T-helper 1 cell treated with Interleukin-12 subunit alpha and Interleukin-12 subunit beta and Interleukin-4 antibody, amounts not matched to agents 30 μg/mL and 1 μg/mL, for 36 hours (primary cell): ENCODE data around the gene SLIT3.

ENCODE experiments used
- H3K27ac Mint-ChIP-seq: one replicate; pipeline ENCODE4 v1.8.0; 2021; ENCODE audit warnings: mild to moderate bottlenecking, mixed read lengths
- H3K27me3 Mint-ChIP-seq: one replicate; pipeline ENCODE4 v1.8.0; 2021; ENCODE audit warnings: low read depth, mixed read lengths
- H3K36me3 Mint-ChIP-seq: one replicate; pipeline ENCODE4 v1.8.0; 2021; ENCODE audit warnings: low read depth, mixed read lengths
- H3K4me1 Mint-ChIP-seq: one replicate; pipeline ENCODE4 v1.8.0; 2021; ENCODE audit warnings: low read depth, mixed read lengths
- H3K4me3 Mint-ChIP-seq: one replicate; pipeline ENCODE4 v1.8.0; 2021; ENCODE audit warnings: mild to moderate bottlenecking, moderate library complexity, mixed read lengths
- H3K9me3 Mint-ChIP-seq: one replicate; pipeline ENCODE4 v1.8.0; 2021; ENCODE audit warnings: mixed read lengths

Gene SLIT3

GRCh38 chr5:168961681-168962080, 339.3 kb downstream of the SLIT3 start:
- no peaks in the 10 kb centered on the region for H3K36me3 Mint-ChIP-seq
- H3K9me3 Mint-ChIP-seq, result no peaks in the 10 kb centered on the region
- H3K4me1 Mint-ChIP-seq, result no peaks in the 10 kb centered on the region
- no peak overlapping the region for H3K27ac Mint-ChIP-seq
- no peak overlapping the region for H3K4me3 Mint-ChIP-seq
- peaks cover 11% of the 10 kb centered on the region for H3K27me3 Mint-ChIP-seq

GRCh38 chr5:168960497-168960896, 340.4 kb downstream of the SLIT3 start:
- Mint-ChIP-seq H3K9me3 (no peaks in the 10 kb centered on the region), H3K36me3 (no peaks in the 10 kb centered on the region), H3K4me1 (no peaks in the 10 kb centered on the region), H3K4me3 (no peak overlapping the region), H3K27ac (no peak overlapping the region), H3K27me3 (peaks cover 4% of the 10 kb centered on the region)

- H3K36me3 Mint-ChIP-seq, result no peaks in the 10 kb centered on the region
- H3K27ac Mint-ChIP-seq, result no peak overlapping the region
- no peaks in the 10 kb centered on the region for H3K27me3 Mint-ChIP-seq
- peaks cover 2% of the 10 kb centered on the region for H3K4me1 Mint-ChIP-seq
- H3K9me3 Mint-ChIP-seq, result no peaks in the 10 kb centered on the region
- no peak overlapping the region for H3K4me3 Mint-ChIP-seq
These were observed 347.6 kb downstream of the SLIT3 start for GRCh38 chr5:168953351-168953750.

DNA sequence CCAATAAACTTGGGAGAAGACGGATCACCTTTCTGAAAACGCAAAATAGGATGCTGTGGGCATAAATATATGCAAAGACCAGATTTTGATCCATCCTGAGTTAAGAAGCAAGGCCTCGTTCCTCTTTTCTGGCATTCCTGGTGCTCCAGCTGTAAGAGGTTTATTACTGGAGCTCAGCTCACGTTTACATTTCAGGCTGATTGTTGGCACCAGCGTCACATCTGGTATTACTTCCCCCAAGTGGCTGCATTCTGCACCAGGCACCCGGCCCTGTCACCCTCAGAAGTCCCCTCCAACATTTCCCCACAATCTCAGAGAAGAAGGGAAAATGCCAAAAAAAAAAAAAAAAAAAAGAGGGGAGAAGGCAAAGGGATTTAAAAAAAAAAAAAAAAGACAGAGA, 348.7 kb downstream of the SLIT3 start:
- Mint-ChIP-seq H3K9me3 (no peaks in the 10 kb centered on the region), H3K36me3 (no peaks in the 10 kb centered on the region), H3K4me1 (peaks cover 2% of the 10 kb centered on the region), H3K27ac (no peak overlapping the region), H3K4me3 (no peak overlapping the region), H3K27me3 (no peaks in the 10 kb centered on the region)

DNA sequence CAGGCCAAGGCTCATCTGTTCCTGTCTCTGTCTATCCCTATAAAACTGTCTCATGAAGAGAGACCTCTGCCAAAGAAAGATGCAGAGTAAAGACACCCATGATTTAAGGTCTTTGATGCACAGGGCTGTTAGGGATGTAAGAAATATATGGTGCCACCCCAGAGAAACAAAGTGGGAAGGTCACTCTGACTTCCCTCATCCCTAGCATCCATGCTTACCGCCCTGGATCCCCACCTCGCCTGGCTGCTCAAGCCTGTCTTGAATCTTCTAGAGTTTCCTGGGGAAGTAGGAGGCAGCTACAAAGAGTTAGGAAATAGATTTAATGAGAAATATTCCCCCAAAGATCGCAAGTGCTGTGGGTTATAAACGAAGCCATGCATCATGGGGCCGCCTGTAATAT, 349.2 kb downstream of the SLIT3 start:
- no peaks in the 10 kb centered on the region for H3K36me3 Mint-ChIP-seq

GRCh38 chr5:168951356-168951755, 349.6 kb downstream of the SLIT3 start:
- Mint-ChIP-seq H3K4me3 (no peak overlapping the region), H3K9me3 (no peaks in the 10 kb centered on the region), H3K4me1 (peaks cover 2% of the 10 kb centered on the region), H3K27me3 (no peaks in the 10 kb centered on the region), H3K27ac (no peak overlapping the region), H3K36me3 (no peaks in the 10 kb centered on the region)

More for the DNA sequence above, 349.2 kb downstream of the SLIT3 start:
- H3K27ac Mint-ChIP-seq, result no peak overlapping the region
- H3K4me1 Mint-ChIP-seq, result peaks cover 2% of the 10 kb centered on the region
- no peak overlapping the region for H3K4me3 Mint-ChIP-seq
- H3K27me3 Mint-ChIP-seq, result no peaks in the 10 kb centered on the region
- H3K9me3 Mint-ChIP-seq, result no peaks in the 10 kb centered on the region

DNA sequence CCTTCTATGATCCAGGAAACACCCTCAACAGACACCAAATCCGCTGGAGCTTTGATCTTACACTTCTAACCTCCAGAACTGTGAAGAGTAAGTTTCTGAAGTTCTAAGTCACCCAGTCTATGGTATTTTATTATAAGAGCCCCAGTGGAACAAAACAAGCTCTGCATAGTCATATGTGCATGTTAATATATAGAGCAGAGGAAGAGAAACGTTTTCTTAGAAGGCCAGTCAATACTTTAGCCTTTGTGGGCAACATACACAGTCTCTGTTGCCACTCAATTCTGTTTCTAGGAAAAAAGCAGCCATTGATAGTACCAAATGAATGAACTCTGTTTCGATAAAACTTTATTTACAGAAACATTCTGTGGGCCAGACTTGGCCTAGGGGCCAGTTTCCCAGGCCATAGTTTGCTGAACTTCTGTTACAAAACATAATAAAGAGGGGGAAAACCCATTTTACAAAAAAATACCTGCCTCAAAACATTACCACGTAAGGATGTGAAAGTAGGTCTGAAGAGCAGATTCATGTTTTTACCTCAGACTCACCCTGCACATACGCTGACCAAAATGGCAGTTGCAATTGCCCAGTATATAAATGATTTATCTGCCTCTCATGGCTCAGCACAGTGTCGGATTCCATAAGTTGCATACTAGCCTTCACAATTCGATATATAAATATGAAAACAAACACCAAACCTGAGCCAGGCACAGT, 350.5 kb downstream of the SLIT3 start:
- no peaks in the 10 kb centered on the region for H3K27me3 Mint-ChIP-seq
- H3K27ac Mint-ChIP-seq, result no peak overlapping the region
- H3K4me3 Mint-ChIP-seq, result no peak overlapping the region
- H3K4me1 Mint-ChIP-seq, result peaks cover 2% of the 10 kb centered on the region
- no peaks in the 10 kb centered on the region for H3K36me3 Mint-ChIP-seq
- no peaks in the 10 kb centered on the region for H3K9me3 Mint-ChIP-seq

- no peaks in the 10 kb centered on the region for H3K36me3 Mint-ChIP-seq
- H3K9me3 Mint-ChIP-seq, result no peaks in the 10 kb centered on the region
- no peaks in the 10 kb centered on the region for H3K27me3 Mint-ChIP-seq
- peaks cover 2% of the 10 kb centered on the region for H3K4me1 Mint-ChIP-seq
- H3K27ac Mint-ChIP-seq, result no peak overlapping the region
- no peak overlapping the region for H3K4me3 Mint-ChIP-seq
These were observed 352.2 kb downstream of the SLIT3 start for GRCh38 chr5:168948746-168949145.

GRCh38 chr5:168947212-168947868, 353.6 kb downstream of the SLIT3 start:
- peaks cover 2% of the 10 kb centered on the region for H3K4me1 Mint-ChIP-seq
- H3K27me3 Mint-ChIP-seq, result no peaks in the 10 kb centered on the region
- no peak overlapping the region for H3K27ac Mint-ChIP-seq
- no peak overlapping the region for H3K4me3 Mint-ChIP-seq
- no peaks in the 10 kb centered on the region for H3K36me3 Mint-ChIP-seq
- no peaks in the 10 kb centered on the region for H3K9me3 Mint-ChIP-seq

DNA sequence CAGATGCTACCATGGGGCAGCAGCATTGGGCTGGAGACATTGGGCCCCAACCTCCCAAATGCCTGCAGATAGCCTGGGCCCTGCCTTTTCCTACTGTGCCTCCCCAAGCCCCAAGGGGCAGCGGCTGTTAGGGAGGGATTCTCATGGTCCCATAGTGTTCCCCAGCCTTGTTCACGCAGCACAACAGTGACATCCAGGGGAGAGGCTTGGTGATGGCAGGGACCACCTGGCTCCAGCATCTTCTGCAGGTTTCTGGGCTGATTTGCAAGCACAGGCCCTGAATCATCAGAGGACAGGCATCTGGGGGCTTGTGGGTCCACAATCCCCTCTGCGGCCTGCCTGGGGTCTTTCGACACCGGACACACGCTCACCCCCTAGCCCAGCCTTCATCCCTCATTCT, 354.6 kb downstream of the SLIT3 start:
- peaks cover 2% of the 10 kb centered on the region for H3K4me1 Mint-ChIP-seq
- no peak overlapping the region for H3K27ac Mint-ChIP-seq
- H3K27me3 Mint-ChIP-seq, result no peaks in the 10 kb centered on the region
- H3K4me3 Mint-ChIP-seq, result no peak overlapping the region
- no peaks in the 10 kb centered on the region for H3K36me3 Mint-ChIP-seq
- no peaks in the 10 kb centered on the region for H3K9me3 Mint-ChIP-seq

- Mint-ChIP-seq H3K4me3 (no peak overlapping the region), H3K36me3 (no peaks in the 10 kb centered on the region), H3K27ac (no peak overlapping the region), H3K9me3 (no peaks in the 10 kb centered on the region), H3K27me3 (no peaks in the 10 kb centered on the region), H3K4me1 (no peaks in the 10 kb centered on the region)
These were observed 356.9 kb downstream of the SLIT3 start for GRCh38 chr5:168944004-168944403.

- H3K4me3 Mint-ChIP-seq, result no peak overlapping the region
- no peak overlapping the region for H3K27ac Mint-ChIP-seq
These were observed 357.7 kb downstream of the SLIT3 start for GRCh38 chr5:168943091-168943884.

GRCh38 chr5:168941901-168942300, 359.0 kb downstream of the SLIT3 start:
- no peaks in the 10 kb centered on the region for H3K9me3 Mint-ChIP-seq
- H3K4me1 Mint-ChIP-seq, result no peaks in the 10 kb centered on the region
- no peak overlapping the region for H3K4me3 Mint-ChIP-seq
- H3K36me3 Mint-ChIP-seq, result no peaks in the 10 kb centered on the region
- H3K27me3 Mint-ChIP-seq, result no peaks in the 10 kb centered on the region
- no peak overlapping the region for H3K27ac Mint-ChIP-seq

More at GRCh38 chr5:168943091-168943884, 357.7 kb downstream of the SLIT3 start:
- no peaks in the 10 kb centered on the region for H3K27me3 Mint-ChIP-seq
- H3K4me1 Mint-ChIP-seq, result no peaks in the 10 kb centered on the region
- no peaks in the 10 kb centered on the region for H3K36me3 Mint-ChIP-seq
- H3K9me3 Mint-ChIP-seq, result no peaks in the 10 kb centered on the region

DNA sequence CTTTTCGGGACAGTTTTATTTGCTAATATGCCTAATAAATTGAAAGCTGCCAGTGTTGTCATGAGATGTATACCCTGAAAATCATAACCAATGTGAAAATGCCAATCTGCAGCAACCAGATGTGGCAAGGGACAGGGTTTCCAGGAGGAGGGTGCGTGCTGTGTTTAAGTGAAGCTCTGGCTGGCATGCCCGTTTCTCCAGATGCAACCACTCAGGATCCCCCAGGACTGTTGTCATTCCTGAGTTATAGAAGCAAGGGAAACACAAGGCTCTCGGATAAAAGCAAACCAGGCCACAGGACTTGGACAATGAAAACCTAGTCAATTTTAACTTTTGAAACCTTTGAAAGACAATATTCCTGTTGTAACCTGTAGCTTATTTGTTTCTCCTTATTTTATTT, 360.2 kb downstream of the SLIT3 start:
- no peaks in the 10 kb centered on the region for H3K27me3 Mint-ChIP-seq
- H3K27ac Mint-ChIP-seq, result no peak overlapping the region
- H3K36me3 Mint-ChIP-seq, result no peaks in the 10 kb centered on the region
- no peak overlapping the region for H3K4me3 Mint-ChIP-seq
- H3K4me1 Mint-ChIP-seq, result no peaks in the 10 kb centered on the region
- no peaks in the 10 kb centered on the region for H3K9me3 Mint-ChIP-seq
